8988T (cell line): Measurements from ENCODE around the gene TXN.
A peak's percentile ranks its signal among the peaks of the same experiment; 100 is the strongest.

Experiments used
- DNase-seq: peaks from one replicate; pipeline ENCODE4 v3.0.0; 2011

Gene TXN

DNA sequence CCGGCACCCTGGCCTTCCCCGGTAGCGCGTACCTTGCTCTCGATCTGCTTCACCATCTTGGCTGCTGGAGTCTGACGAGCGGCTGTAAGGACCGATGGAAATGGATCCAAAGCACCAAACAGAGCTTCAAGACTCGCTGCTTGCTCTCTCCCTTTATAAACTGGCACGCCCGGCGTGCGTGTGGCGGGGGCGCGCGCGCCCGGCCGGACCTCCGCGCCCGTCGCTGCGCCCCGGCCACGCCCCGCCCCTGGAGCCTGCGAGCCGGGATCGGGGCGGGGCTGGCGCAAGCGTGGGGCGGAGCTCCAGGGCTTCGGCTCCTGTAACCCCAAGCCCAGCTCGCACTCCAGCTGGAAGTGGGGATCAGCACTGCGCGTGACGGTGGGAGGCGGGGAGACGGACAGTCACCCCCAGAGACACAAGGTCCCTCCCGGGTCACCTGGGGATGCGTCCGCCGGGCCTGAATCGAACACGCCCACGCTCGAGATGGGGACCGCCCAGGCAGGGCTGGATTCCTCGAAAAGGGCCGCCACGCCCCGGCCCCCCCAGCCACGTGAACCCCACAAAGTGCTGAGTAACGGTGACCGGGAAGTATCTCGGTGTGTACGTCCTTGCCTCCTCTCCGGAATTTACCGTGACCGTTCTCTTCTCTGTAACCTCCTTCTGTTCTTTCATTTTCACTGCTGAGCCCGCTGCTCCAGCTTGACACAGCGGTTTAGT lies at the start of gene TXN:
Gene TXN (minus strand): TSS at position 128 of the 717 bp plus-strand sequence. CDS start 72 bp downstream, at position 56.
- DNase-seq = peak; percentile 43

GRCh38 chr9:110303133-110303532 lies 46.8 kb upstream of the TXN start:
- no peak for DNase-seq

- no peak for DNase-seq
Measured at GRCh38 chr9:110298043-110298605, 41.8 kb upstream of the TXN start.

DNA sequence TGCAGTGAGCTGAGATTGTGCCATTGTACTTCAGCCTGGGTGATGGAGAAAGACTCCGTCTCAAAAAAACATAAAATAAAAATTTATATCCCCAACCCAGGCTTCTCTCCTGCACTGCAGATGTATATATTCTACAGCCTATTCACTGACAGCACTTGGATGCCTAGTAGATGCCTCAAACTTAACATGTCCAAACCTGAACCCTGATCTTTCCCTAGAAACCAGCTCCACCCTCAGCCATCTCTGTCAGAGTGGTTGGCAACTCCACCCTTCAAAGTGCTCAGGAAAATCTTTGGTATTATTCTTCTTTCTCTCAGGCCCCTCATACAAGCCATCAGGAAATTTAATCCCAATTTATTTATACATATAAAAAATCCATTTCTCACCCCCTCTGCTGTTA lies 36.9 kb upstream of the TXN start:
- no peak for DNase-seq

GRCh38 chr9:110291921-110292557 lies 35.7 kb upstream of the TXN start:
- DNase-seq = no peak

- no peak for DNase-seq
Measured at GRCh38 chr9:110290001-110290400, 33.7 kb upstream of the TXN start.

DNA sequence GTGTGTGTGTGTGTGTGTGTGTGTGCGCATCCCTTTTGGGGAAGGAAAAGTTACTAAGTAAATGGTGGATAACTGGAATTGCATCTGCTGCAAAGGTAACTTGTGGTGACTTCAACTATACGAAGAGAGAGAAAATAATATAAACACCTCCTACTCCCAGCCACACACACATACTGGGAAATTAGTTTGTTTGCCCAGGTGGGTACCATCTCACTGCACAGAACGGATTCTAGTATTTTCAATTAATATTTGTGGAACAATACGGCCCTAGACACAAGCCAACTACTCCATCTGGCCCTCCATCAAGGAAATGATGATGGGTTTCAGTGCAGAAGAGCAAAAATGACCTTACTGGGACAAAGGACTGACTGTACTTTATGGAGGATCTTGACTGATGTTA lies 32.2 kb upstream of the TXN start:
- no peak for DNase-seq

GRCh38 chr9:110287289-110287680 lies 31.0 kb upstream of the TXN start:
- DNase-seq = no peak

DNA sequence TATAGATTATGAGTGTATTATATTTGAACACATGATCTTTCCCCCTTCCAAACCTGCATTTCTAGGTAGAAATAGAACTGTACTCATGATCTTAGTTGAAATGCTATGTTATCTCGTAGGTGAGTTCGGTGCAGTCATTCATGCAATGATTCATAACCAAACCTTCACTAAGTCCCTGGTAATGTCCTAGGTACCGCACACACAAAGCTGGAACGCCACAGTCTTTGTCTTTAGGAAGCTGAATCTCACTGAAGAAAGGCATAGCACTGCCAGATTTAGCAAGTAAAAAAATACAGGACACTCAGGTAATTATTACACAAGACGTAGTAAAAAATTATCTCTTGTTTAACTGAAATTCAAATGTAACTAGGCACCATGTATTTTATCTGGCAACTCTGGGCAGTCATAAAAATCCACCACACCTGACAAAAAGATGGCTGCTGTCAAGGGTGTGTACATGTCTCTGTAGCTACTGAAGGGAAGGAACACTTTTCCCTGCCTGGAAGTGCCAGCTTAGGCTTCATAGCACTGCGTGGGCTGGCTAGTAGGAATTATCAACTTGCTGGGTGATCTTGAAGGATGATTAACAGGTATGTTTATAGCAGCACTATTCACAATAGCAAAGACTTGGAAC lies 28.0 kb upstream of the TXN start:
- no peak for DNase-seq

DNA sequence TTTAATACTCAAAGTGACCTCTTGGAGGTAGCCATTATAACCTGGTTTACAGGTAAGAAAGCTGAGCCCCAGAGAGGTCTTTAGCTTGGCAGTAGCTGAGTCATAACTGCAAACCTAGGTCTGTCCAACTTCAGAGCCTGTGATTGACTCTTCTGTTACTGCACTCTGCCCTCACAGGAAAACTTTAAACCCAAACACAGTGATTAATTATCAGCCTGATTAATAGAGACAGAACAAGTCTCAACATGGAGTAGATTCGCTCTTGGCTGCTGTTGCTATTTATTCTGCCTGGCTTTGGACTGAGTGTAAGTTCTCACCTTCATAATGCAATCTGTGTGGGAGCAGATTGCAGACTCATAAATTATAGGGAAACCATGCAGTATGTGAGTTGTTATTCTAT lies 27.4 kb upstream of the TXN start:
- DNase-seq = no peak

- no peak for DNase-seq
Measured at GRCh38 chr9:110282739-110283081, 26.4 kb upstream of the TXN start.

GRCh38 chr9:110282018-110282738 lies 25.9 kb upstream of the TXN start:
- no peak for DNase-seq

GRCh38 chr9:110278080-110278707 lies 21.9 kb upstream of the TXN start:
- DNase-seq = no peak

- DNase-seq = no peak
Measured at GRCh38 chr9:110276781-110277180, 20.5 kb upstream of the TXN start.

- no peak for DNase-seq
Measured at GRCh38 chr9:110270211-110270995, 14.1 kb upstream of the TXN start.

GRCh38 chr9:110266795-110267194 lies 10.5 kb upstream of the TXN start:
- no peak for DNase-seq

GRCh38 chr9:110261632-110262031 lies 5.3 kb upstream of the TXN start:
- no peak for DNase-seq

DNA sequence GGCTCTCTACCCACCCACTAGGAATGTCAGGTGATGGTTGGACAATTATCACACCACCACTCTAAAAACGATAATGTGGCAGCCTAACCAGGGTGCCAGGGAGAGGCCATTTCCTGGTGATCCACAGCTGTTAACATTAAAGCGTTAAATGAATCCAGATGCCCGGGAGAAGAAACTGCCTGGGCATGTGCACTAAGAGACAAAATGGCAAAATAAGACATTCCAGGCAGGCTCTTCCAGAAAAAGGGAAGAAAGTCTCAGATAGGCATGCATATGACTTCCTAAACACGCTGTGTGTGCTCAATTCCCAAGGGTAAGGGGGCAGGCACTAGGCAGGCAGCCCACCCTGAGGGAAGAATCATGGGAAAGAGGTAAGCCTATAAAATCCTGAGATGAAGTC lies 4.6 kb upstream of the TXN start:
- DNase-seq = no peak

GRCh38 chr9:110259566-110259965 lies 3.3 kb upstream of the TXN start:
- no peak for DNase-seq

DNA sequence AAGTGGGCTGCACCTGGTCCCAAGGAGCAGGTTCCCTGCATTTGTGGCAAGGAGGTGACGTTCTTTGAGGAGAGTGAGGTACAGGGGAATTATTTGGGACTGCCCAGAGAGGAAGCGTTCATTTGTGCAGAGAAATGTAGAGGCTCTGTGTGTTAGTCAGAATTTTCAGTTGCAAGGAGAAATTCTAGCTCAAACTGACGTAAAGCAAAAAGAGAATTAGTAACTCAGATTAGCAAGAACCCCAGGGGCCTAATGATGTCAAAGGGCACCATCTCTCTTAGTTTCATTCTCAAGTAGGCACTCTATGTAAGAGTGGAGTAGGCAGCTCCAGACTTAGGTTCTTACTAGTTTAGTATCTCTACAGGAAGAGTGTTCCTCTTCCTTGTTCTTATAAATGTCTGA lies 2.4 kb upstream of the TXN start:
- DNase-seq = no peak

DNA sequence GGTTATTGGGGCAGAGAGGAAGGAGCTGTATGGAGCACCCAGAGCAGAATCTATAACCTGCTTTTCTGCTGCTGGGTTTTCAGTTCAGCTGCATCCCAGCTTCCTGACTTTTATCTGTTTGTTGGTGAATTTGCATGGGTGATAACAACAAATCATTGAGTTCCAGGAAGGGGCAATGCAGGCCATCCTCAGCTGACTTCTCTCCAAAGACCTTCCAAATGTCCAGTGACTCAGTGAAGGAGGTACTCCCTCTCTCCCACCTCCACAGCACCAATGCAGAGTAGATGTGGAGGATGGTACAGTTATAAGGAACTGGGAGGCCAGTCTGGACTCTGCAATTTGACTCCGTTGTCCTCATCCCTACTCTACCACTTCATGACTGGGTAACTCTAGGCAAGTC lies 1.6 kb upstream of the TXN start:
- DNase-seq = no peak
